ENCODE data around the gene CRTC2. TPM values are rescaled to one million over a fixed set of nuclear protein-coding genes. Genes with fewer than 3 reads are reported as not detected.
A peak's percentile ranks its signal among the peaks of the same experiment; 100 is the strongest.

Gene CRTC2
- total and polyA plus RNA-seq, 9 of the 15 experiments (the other 6 are each of a cell fraction or from before 2014, with no cell fraction given), result 2.7 to 26.4 (median 10.2) TPM

DNA sequence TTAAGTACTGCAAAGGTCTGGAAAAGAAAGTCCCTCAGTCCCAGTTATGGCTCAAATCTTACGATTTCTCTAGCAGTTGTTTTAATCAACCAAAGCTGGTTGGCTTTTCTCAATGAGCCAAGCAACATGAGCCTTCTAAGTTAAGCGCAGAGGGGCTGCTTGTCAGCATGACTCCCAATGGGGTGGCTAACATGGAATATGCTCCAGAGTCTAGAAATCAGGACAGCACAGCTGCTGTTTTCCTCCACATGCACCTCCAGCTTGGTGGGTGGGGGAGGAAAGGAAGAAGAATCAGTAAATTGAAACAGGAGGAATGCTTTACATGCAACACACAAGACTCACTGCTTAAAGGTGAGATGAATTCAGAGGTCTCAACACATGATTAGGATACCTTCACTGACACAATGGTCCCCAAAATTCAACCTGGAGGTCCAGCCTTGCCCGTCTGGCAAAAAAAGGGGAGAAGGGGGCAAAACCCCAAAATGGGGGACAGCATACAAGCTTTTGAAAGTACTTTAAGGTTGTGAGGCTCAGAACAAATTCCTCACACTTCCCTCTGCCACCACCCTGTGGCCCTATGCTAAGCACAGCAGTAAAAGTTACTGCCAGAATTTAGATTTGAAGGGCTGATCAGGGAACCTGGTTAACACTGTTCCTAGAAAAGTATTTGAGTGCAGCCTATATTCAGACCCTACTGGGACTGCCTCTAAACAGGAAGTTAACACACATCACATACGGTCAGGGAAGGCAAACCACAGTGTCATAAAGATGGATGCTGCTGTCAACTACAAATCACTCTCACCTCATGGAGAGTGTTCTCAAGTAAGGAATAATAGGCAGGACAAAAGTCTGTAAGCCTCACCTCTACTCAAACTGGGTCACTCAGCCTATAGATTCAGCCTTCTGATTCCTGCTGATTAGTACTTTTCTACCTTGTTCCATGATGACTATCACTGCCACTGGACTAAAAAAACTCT, 38.2 kb downstream of the CRTC2 start (continued):
- no peak for TF ChIP-seq SIX5 (IDR thresholded peaks at IDR 0.05; ENCODE audit: borderline replicate concordance in 1 of 2, insufficient read depth in 1 of 2, low read depth in 1 of 2, low read length in 2 of 2)
- TF ChIP-seq DACH1 (IDR thresholded peaks at IDR 0.05; ENCODE audit: partially characterized antibody), result no peak
- TF ChIP-seq NCOA2 (IDR thresholded peaks at IDR 0.05; ENCODE audit: partially characterized antibody in 2 of 2), result no peak
- no peak for TF ChIP-seq MCM2 (IDR thresholded peaks at IDR 0.05; ENCODE audit: low read depth)
- peak in 2 of 3 experiments; percentile 26 to 84 for TF ChIP-seq YY1 (IDR thresholded peaks at IDR 0.05; ENCODE audit: borderline replicate concordance in 1 of 3, control insufficient read depth in 1 of 3, extremely low read depth in 1 of 3, insufficient read depth in 3 of 3, insufficient read length in 1 of 3, insufficient replicate concordance in 2 of 3, low read depth in 1 of 3, low read length in 2 of 3)
- TF ChIP-seq CCAR2 (IDR thresholded peaks at IDR 0.05; ENCODE audit: low read depth, low read length), result no peak
- no peak for TF ChIP-seq KAT7 (CRISPR knock-in tag; IDR thresholded peaks at IDR 0.05; ENCODE audit: borderline replicate concordance)
- 0 out of 2 replicates have a peak, but pooled peaks have one; percentile 32 for TF ChIP-seq MYC (IDR thresholded peaks at IDR 0.05; ENCODE audit: low read depth, low read length)
- no peak for TF ChIP-seq MYC (CRISPR knock-in tag; IDR thresholded peaks at IDR 0.05; ENCODE audit: borderline replicate concordance, low read depth)
- peak; percentile 42; the same call in 1 of the 2 replicates for TF ChIP-seq NFE2 (IDR thresholded peaks at IDR 0.05; ENCODE audit: low read depth)
- peak; percentile 22 for TF ChIP-seq HDAC3 (IDR thresholded peaks at IDR 0.05; ENCODE audit: borderline replicate concordance, partially characterized antibody)
- no peak for TF ChIP-seq L3MBTL2 (IDR thresholded peaks at IDR 0.05)
- TF ChIP-seq NR4A1 (CRISPR knock-in tag; IDR thresholded peaks at IDR 0.05), result no peak
- TF ChIP-seq NR4A1 (tag; IDR thresholded peaks at IDR 0.05), result no peak
- TF ChIP-seq GABPB1 (CRISPR knock-in tag; IDR thresholded peaks at IDR 0.05), result peak; percentile 79
- no peak for TF ChIP-seq RFX7 (CRISPR knock-in tag; IDR thresholded peaks at IDR 0.05)
- TF ChIP-seq NBN (IDR thresholded peaks at IDR 0.05; ENCODE audit: low read depth), result no peak
- TF ChIP-seq SMAD4 (CRISPR knock-in tag; conservative IDR thresholded peaks at IDR 0.05), result 0 out of 2 replicates have a peak, but pooled peaks have one; percentile 30
- TF ChIP-seq, protein P1, sequence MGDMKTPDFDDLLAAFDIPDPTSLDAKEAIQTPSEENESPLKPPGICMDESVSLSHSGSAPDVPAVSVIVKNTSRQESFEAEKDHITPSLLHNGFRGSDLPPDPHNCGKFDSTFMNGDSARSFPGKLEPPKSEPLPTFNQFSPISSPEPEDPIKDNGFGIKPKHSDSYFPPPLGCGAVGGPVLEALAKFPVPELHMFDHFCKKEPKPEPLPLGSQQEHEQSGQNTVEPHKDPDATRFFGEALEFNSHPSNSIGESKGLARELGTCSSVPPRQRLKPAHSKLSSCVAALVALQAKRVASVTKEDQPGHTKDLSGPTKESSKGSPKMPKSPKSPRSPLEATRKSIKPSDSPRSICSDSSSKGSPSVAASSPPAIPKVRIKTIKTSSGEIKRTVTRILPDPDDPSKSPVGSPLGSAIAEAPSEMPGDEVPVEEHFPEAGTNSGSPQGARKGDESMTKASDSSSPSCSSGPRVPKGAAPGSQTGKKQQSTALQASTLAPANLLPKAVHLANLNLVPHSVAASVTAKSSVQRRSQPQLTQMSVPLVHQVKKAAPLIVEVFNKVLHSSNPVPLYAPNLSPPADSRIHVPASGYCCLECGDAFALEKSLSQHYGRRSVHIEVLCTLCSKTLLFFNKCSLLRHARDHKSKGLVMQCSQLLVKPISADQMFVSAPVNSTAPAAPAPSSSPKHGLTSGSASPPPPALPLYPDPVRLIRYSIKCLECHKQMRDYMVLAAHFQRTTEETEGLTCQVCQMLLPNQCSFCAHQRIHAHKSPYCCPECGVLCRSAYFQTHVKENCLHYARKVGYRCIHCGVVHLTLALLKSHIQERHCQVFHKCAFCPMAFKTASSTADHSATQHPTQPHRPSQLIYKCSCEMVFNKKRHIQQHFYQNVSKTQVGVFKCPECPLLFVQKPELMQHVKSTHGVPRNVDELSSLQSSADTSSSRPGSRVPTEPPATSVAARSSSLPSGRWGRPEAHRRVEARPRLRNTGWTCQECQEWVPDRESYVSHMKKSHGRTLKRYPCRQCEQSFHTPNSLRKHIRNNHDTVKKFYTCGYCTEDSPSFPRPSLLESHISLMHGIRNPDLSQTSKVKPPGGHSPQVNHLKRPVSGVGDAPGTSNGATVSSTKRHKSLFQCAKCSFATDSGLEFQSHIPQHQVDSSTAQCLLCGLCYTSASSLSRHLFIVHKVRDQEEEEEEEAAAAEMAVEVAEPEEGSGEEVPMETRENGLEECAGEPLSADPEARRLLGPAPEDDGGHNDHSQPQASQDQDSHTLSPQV (IDR thresholded peaks at IDR 0.05), result peak; percentile 47; the same call in 1 of the 2 replicates
- TF ChIP-seq ZNF586 (CRISPR knock-in tag; conservative IDR thresholded peaks at IDR 0.05), result no peak
- peak; percentile 51; the same call in 1 of the 2 replicates for TF ChIP-seq CREM (IDR thresholded peaks at IDR 0.05; ENCODE audit: low read depth)
- TF ChIP-seq GATA2 (CRISPR knock-in tag; IDR thresholded peaks at IDR 0.05), result peak; percentile 73
- peak in 1 of 2 experiments; percentile 39; a peak in 1 of 4 replicates for TF ChIP-seq KDM1A (IDR thresholded peaks at IDR 0.05)
- TF ChIP-seq TAF1 (IDR thresholded peaks at IDR 0.05; ENCODE audit: control insufficient read depth, extremely low read depth, insufficient read depth, low read length, severe bottlenecking), result peak; percentile 45

Measured in K562 (cell line).